ENCODE measurements around the gene TUBB4B.
"Not testable (repeated sequence)": the region's sequence is repeated elsewhere in the genome, so short reads cannot be mapped to it uniquely, and the experiment has no call there.

Gene TUBB4B

GRCh38 chr9:137262173-137262908 is 21.3 kb downstream of the TUBB4B start:
- not testable (repeated sequence) for H3K4me1 ChIP-seq (ENCODE audit: insufficient read depth, poor library complexity, severe bottlenecking); H3K27ac ChIP-seq (ENCODE audit: poor library complexity, severe bottlenecking); DNase-seq (ENCODE audit: low spot score); ATAC-seq (ENCODE audit: low read depth); H3K9me3 ChIP-seq (ENCODE audit: severe bottlenecking); H3K4me3 ChIP-seq (ENCODE audit: severe bottlenecking); H3K27me3 ChIP-seq (ENCODE audit: insufficient read depth, poor library complexity, severe bottlenecking)
- H3K36me3 ChIP-seq (ENCODE audit: low read depth) = peaks cover 69% of the 10 kb centered on the region
- TF ChIP-seq CTCF (IDR thresholded peaks at IDR 0.05; ENCODE audit: poor library complexity, severe bottlenecking) = peak; percentile 70

DNA sequence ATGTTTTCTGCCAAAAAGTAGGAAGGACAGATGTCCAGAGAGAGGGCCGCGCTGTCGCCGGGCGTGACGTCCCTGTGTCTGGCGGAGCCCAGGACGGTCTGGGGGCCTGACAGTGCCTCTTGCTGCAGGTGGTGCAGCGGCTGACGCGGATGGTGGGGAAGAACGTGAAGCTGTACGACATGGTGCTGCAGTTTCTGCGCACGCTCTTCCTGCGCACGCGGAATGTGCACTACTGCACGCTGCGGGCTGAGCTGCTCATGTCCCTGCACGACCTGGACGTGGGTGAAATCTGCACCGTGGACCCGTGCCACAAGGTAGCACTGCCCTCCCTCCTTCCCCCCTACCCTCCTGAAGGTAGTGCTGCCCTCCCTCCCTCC is 21.8 kb downstream of the TUBB4B start:
- Histone ChIP-seq H3K4me3 (ENCODE audit: severe bottlenecking) (no peak overlapping the region), H3K9me3 (ENCODE audit: severe bottlenecking) (no peaks in the 10 kb centered on the region), H3K4me1 (ENCODE audit: insufficient read depth, poor library complexity, severe bottlenecking) (no peaks in the 10 kb centered on the region), H3K36me3 (ENCODE audit: low read depth) (peaks cover 71% of the 10 kb centered on the region), H3K27me3 (ENCODE audit: insufficient read depth, poor library complexity, severe bottlenecking) (no peaks in the 10 kb centered on the region), H3K27ac (ENCODE audit: poor library complexity, severe bottlenecking) (no peak overlapping the region)
- ATAC-seq (ENCODE audit: low read depth) (no peak), DNase-seq (ENCODE audit: low spot score) (no peak)
- no peak for TF ChIP-seq CTCF (IDR thresholded peaks at IDR 0.05; ENCODE audit: poor library complexity, severe bottlenecking)

DNA sequence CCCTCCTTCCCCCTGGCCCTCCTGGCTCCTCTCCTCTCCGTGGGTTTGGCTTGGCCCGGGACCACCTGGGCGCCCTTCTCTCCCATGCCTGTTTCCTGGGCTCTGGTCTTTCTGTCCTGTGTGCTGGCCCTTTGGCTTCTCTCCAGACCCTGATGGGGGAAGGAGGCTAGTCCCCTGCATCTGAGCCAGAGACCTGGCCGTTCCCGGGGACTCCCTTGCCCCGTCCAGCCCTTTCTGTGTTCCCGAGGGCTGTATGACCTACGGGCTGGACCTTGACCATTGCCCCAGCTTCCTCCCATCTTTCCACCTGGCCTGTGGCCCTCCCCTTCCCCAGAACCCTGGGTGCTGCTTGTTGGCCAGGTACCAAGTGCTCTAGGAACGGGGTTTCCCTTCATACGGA is 22.4 kb downstream of the TUBB4B start:
- Histone ChIP-seq H3K27ac (ENCODE audit: poor library complexity, severe bottlenecking) (no peak overlapping the region), H3K9me3 (ENCODE audit: severe bottlenecking) (no peaks in the 10 kb centered on the region), H3K4me1 (ENCODE audit: insufficient read depth, poor library complexity, severe bottlenecking) (no peaks in the 10 kb centered on the region), H3K36me3 (ENCODE audit: low read depth) (peaks cover 70% of the 10 kb centered on the region), H3K27me3 (ENCODE audit: insufficient read depth, poor library complexity, severe bottlenecking) (no peaks in the 10 kb centered on the region), H3K4me3 (ENCODE audit: severe bottlenecking) (no peak overlapping the region)
- no peak for TF ChIP-seq CTCF (IDR thresholded peaks at IDR 0.05; ENCODE audit: poor library complexity, severe bottlenecking)
- DNase-seq (ENCODE audit: low spot score) (peak; percentile 36), ATAC-seq (ENCODE audit: low read depth) (no peak)

DNA sequence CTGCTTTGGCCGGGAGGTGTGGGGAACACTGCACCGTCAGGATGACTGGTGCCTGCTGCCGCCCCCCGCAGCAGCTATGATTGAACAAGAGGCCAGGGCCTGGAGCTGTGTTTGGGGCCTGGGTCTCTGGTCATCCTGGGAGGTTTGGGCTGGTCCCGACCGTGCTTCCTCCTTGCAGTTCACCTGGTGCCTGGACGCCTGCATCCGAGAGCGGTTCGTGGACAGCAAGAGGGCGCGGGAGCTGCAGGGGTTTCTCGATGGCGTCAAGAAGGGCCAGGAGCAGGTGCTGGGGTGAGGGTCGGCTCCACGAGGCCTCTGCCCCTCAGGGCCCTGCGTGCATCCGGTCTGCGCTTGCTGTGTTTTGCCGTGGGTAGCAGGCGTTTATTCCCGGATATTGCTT is 23.0 kb downstream of the TUBB4B start:
- Histone ChIP-seq H3K4me1 (ENCODE audit: insufficient read depth, poor library complexity, severe bottlenecking) (no peaks in the 10 kb centered on the region), H3K27me3 (ENCODE audit: insufficient read depth, poor library complexity, severe bottlenecking) (no peaks in the 10 kb centered on the region), H3K4me3 (ENCODE audit: severe bottlenecking) (no peak overlapping the region), H3K9me3 (ENCODE audit: severe bottlenecking) (no peaks in the 10 kb centered on the region), H3K36me3 (ENCODE audit: low read depth) (peaks cover 70% of the 10 kb centered on the region), H3K27ac (ENCODE audit: poor library complexity, severe bottlenecking) (no peak overlapping the region)
- no peak for ATAC-seq (ENCODE audit: low read depth)
- TF ChIP-seq CTCF (IDR thresholded peaks at IDR 0.05; ENCODE audit: poor library complexity, severe bottlenecking) = no peak
- peak; percentile 58 for DNase-seq (ENCODE audit: low spot score)

DNA sequence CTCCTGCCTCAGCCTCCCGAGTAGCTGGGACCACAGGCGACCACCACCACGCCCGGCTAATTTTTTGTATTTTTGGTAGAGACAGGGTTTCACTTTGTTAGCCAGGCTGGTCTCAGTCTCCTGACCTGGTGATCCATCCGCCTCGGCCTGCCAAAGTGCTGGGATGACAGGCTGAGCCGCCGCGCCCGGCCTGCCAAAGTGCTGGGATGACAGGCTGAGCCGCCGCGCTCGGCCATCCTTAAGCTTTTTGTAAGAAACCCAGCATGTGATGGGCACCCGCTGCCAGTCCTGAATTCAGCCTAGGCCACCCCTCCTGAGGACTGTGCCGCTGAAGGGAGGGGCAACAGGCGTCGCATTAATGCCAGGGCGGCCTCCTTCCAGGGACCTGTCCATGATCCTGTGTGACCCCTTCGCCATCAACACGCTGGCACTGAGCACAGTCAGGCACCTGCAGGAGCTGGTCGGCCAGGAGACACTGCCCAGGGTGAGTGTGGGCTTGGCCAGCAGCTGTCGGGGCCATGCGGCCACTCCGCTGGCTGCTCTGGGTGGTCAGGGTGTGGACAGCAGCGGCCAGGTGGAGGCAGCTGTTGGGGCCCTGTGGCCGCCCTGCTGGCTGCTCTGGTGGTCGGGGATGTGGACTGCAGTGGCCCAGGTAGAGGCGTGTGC is 24.5 kb downstream of the TUBB4B start:
- H3K4me1 ChIP-seq (ENCODE audit: insufficient read depth, poor library complexity, severe bottlenecking) = no peaks in the 10 kb centered on the region
- DNase-seq (ENCODE audit: low spot score) = peak; percentile 62
- no peak overlapping the region for H3K27ac ChIP-seq (ENCODE audit: poor library complexity, severe bottlenecking)
- TF ChIP-seq CTCF (IDR thresholded peaks at IDR 0.05; ENCODE audit: poor library complexity, severe bottlenecking) = no peak
- H3K4me3 ChIP-seq (ENCODE audit: severe bottlenecking) = no peak overlapping the region
- H3K27me3 ChIP-seq (ENCODE audit: insufficient read depth, poor library complexity, severe bottlenecking) = no peaks in the 10 kb centered on the region
- peaks cover 80% of the 10 kb centered on the region for H3K36me3 ChIP-seq (ENCODE audit: low read depth)
- no peaks in the 10 kb centered on the region for H3K9me3 ChIP-seq (ENCODE audit: severe bottlenecking)
- ATAC-seq (ENCODE audit: low read depth) = no peak
